ENCODE data around the gene SNX22.

Gene SNX22

GRCh38 chr15:64193971-64194370 lies 42.4 kb downstream of the SNX22 start:
- in situ Hi-C loops (cut with HindIII; ENCODE audit: low sequenced_read_pairs), result no loop called here

GRCh38 chr15:64197425-64197824 lies 45.9 kb downstream of the SNX22 start:
- in situ Hi-C loops (cut with HindIII; ENCODE audit: low sequenced_read_pairs), result no loop called here

GRCh38 chr15:64205202-64205601 lies 53.7 kb downstream of the SNX22 start:
- in situ Hi-C loops (cut with HindIII; ENCODE audit: low sequenced_read_pairs), result no loop called here

Data from endothelial cell of hepatic sinusoid (primary cell).